WI38 (cell line): ENCODE results near the gene RNF166.

Source experiments
- H3K4me3 ChIP-seq: 2 replicates; pipeline ENCODE4 v1.5.1; 2011; ENCODE audit warnings: low read depth, mild to moderate bottlenecking, control low read depth, low read length
- CTCF ChIP-seq: IDR thresholded peaks from 2 replicates; pipeline ENCODE4 v1.5.1; 2012; ENCODE audit warnings: low read depth, mild to moderate bottlenecking, control low read depth, low read length

The RNF166 gene

GRCh38 chr16:88726981-88727380, 20.8 kb upstream of the RNF166 start:
- no peak for TF ChIP-seq CTCF
- H3K4me3 ChIP-seq = no peak overlapping the region

- TF ChIP-seq CTCF = no peak
- H3K4me3 ChIP-seq = no peak overlapping the region
Observed at GRCh38 chr16:88726408-88726749, 20.2 kb upstream of the RNF166 start.

DNA sequence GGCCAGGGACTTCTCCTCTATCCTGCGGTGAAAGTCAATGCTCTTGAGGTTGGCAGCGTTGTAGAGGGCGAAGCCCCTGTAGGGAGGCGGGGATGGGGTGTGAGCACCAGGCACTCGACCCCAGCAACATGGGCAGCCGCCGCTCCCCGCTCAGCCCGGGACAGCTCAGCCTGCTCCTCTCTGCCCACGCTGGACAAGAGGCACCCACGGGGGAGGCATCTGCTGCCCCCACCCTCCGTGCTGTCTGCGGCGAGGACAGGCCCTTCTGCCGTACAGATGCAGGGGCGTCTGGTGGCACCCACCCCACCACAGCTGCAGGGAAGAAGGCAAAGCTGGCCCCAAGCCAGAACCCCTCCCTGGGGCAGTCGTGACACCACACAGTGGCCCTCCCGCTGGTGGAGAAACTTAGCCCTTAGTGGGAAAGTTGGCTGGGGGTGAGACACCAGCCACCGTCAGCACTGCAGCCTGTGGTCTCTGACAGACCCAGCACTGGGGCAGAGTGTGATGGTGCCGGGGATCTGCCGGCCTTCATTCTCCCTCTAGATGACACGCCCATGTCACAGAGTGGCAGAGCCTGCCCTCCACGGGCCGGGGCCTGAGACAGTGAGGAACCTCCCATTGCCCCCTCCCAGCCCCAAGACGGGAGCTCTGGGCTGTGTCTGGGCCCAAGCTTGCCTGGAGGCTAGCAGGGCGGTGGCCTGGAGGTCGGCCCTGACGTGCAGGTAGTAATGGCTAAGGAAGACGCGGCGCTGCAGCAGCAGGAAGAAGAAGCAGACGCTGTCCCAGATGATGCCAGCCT, 19.6 kb upstream of the RNF166 start:
- TF ChIP-seq CTCF = no peak
- H3K4me3 ChIP-seq = no peak overlapping the region

- no peak overlapping the region for H3K4me3 ChIP-seq
- TF ChIP-seq CTCF = no peak
Observed at GRCh38 chr16:88724855-88725555, 18.8 kb upstream of the RNF166 start.

- H3K4me3 ChIP-seq = no peak overlapping the region
- no peak for TF ChIP-seq CTCF
Observed at GRCh38 chr16:88723911-88724310, 17.7 kb upstream of the RNF166 start.

GRCh38 chr16:88723507-88723887, 17.3 kb upstream of the RNF166 start:
- TF ChIP-seq CTCF = no peak
- no peak overlapping the region for H3K4me3 ChIP-seq

DNA sequence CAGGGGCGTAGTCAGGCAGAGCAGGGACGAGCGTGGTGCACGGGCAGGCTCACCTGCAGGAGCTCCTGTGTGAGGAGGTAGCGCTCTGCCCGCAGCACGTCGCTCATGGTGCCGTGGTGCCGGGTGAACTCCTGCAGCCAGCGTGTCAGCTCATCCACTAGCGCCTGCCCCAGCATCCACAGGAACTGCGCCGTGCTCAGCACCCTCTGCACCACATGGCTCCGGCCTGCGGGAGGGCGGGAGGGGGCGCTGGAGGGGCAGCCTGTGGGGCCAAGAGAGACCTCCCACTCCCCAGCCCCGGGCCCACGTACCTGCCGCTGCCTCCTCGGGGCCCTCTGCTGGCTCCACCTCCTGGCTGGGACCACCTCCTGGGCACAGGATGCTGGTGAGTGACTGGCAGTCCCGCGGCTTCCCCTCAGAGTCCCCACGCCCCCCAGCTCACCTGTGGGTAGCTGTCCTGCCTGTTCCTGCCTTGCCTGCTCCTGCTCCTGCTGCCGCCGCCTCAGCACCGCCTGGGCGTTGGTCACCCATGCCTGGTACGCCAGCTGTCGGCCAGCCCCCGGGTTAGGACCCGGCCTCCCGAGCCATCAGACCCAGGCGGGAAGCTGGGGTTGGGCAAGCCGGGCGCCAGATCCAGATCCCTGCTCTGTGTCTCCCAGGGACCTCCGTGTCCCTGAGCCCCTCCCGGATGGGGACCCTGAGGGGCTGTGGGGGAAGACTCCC, 16.7 kb upstream of the RNF166 start:
- no peak for TF ChIP-seq CTCF
- no peak overlapping the region for H3K4me3 ChIP-seq
